ENCODE results near the gene ZBTB48. TPM values are rescaled to one million over a fixed set of nuclear protein-coding genes. Genes with fewer than 3 reads are reported as not detected.

Gene ZBTB48
- total and polyA plus RNA-seq, 11 donors, result 6.4 to 23.1 (median 12.1) TPM

DNA sequence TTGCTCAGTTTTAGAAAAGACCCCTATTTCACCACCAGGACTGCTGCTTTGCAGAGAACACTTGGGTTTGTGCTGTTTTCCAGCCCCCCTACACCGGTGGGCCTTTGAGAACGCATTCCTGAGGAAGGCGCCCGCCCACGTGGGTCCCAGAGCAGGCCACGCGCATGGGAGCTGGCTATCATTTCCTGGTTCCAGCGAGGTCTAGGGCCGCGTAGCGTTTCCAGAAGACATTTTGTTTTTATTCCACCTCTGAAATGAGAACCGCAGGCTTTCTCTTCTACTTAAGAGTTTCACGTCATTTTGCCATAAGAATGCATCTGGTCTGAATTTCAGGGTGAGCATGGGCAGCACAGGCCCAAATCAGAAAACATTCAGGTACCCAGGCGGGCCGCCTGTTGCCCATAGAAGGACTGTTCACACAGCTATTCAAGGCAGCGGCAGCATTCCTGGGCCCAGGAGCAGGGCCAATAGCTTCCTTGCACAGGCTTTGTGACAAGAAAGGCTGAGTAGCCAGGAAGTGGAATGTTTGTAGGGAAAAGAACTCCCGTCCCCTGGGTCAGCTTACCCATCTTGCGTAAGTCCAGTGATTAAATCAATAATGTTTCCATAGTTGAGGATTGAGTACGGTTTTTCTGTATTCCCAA is 24.2 kb downstream of the ZBTB48 start:
- peak; percentile 81 to 88 (median 82) for DNase-seq
- WGBS, 4 donors, result 5 to 18% (median 11%) methylated on average over 19 of the region's 19 CpGs

DNA sequence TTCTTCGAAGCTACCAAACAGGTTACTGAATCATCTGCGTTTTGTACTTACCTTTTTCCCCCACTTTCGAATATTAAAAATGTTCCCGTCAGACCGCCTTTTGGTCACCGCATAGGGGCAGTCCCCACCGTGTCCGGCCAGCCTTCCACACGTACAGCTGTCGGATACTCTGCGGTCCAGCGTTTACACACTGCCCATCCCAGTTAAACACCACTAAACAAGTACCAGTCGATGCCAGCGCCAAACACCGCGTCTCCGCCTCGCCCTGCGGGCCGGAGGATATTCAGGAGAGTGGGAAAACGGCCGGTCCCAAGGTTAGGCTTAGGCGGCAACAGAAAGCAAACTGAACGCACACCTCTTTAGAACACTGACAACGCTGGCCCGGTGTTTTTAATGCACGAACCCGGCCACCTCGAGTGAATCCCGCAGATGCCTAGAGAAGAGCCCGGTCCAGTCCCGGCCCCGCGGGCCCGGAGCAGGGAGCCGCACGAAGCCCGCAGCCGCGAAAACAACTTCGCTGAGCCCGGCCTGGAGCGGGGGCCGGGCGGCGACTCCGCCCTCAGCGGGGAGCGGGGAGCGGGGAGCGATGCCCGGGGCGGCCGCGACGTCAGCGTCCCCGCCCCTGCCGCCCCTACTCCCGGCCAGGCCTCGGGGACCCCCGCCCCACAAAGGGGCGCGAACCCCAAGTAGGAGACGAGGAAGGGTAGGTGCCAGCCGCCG is 33.0 kb downstream of the ZBTB48 start:
- Histone ChIP-seq H3K4me1 (peaks cover 0 to 41% (median 20%) of the 10 kb centered on the region in 12 donors), H3K27ac (peak overlapping the region; percentile 90 to 99 (median 98)), H3K27me3 (no peaks in the 10 kb centered on the region), H3K36me3 (peaks cover 0 to 12% (median 0%) of the 10 kb centered on the region in 9 donors), H3K9me3 (no peaks in the 10 kb centered on the region), H3K4me3 (peak overlapping the region; percentile 68 to 100 (median 96))
- WGBS, 4 donors, result 0% methylated on average over 29 to 67 of the region's 67 CpGs
- ATAC-seq (peak; percentile 20 to 69 (median 56)), DNase-seq (peak; percentile 43 to 70 (median 63))
- intact Hi-C loops (cut with DNase I), result loop anchor here in 2 of 10 donors (1.0 to 5.0 kb wide), 3 partner anchors 8 to 174 kb away; partner anchors contain the start of genes CAMTA1 (in 1 of the 2) and KLHL21 (in 1 of the 2)
- peak in 1 of 2 donors; percentile 55 for TF ChIP-seq POLR2A (IDR thresholded peaks at IDR 0.05)
- TF ChIP-seq, protein P1, sequence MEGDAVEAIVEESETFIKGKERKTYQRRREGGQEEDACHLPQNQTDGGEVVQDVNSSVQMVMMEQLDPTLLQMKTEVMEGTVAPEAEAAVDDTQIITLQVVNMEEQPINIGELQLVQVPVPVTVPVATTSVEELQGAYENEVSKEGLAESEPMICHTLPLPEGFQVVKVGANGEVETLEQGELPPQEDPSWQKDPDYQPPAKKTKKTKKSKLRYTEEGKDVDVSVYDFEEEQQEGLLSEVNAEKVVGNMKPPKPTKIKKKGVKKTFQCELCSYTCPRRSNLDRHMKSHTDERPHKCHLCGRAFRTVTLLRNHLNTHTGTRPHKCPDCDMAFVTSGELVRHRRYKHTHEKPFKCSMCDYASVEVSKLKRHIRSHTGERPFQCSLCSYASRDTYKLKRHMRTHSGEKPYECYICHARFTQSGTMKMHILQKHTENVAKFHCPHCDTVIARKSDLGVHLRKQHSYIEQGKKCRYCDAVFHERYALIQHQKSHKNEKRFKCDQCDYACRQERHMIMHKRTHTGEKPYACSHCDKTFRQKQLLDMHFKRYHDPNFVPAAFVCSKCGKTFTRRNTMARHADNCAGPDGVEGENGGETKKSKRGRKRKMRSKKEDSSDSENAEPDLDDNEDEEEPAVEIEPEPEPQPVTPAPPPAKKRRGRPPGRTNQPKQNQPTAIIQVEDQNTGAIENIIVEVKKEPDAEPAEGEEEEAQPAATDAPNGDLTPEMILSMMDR (IDR thresholded peaks at IDR 0.05), result peak in 2 of 12 donors; percentile 12 to 25

More for the DNA sequence above, 24.2 kb downstream of the ZBTB48 start:
- Histone ChIP-seq H3K27me3 (no peaks in the 10 kb centered on the region), H3K36me3 (peaks cover 0 to 4% (median 2%) of the 10 kb centered on the region in 9 donors), H3K4me1 (peaks cover 16 to 50% (median 41%) of the 10 kb centered on the region in 12 donors), H3K4me3 (peak overlapping the region in 11 of 12 donors; percentile 72 to 96 (median 90)), H3K27ac (peak overlapping the region; percentile 92 to 100 (median 99)), H3K9me3 (no peaks in the 10 kb centered on the region)
- intact Hi-C loops (cut with DNase I), result loop anchor here in 2 of 10 donors (1.0 to 5.0 kb wide), 3 partner anchors 8 to 98 kb away; partner anchors contain the start of genes DNAJC11 (in 1 of the 2) and THAP3 (in 1 of the 2)
- TF ChIP-seq, protein P1 (IDR thresholded peaks at IDR 0.05), result peak in 1 of 12 donors; percentile 8
- TF ChIP-seq POLR2A (IDR thresholded peaks at IDR 0.05), result peak in 1 of 2 donors; percentile 31
- peak; percentile 9 to 64 (median 38) for ATAC-seq

DNA sequence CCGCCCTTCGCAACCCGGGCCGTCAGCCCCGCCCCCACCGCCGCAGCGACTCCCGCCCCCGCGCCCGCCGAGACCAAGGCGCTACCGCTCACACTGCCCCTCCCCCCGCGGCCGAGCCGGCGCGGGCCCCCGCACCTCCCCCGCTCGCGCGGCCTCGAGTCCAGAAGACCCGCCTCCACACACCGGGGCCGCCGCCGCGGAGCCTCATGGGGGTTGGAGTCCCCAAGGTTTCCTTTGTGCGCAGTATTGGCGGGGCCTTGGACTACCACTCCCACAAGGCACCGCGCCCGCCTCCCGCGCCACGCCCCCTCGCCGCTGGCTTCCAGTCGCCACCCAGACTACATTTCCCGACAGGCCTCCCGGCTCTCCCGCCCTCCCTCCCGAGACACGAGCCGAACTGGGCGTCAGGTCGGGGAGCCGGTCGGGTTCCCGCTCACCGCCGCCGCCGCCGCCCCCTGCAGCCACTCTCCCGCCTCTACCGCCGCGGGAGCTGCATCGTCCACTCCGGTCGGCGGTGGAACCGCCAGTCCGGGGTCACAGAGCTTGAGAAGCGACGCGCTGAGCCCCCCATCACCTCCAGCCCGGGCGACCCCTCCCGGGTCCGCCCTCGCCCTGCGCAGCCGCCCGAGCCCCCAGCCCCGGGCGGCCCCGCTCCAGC is 33.7 kb downstream of the ZBTB48 start, which contains the start of gene PHF13:
PHF13 (plus strand) TSS at position 371 of the 658 bp plus-strand sequence. CDS start 336 bp downstream, outside the sequence.
- peak in 1 of 2 donors; percentile 49 for TF ChIP-seq POLR2A (IDR thresholded peaks at IDR 0.05)
- TF ChIP-seq, protein P1 (IDR thresholded peaks at IDR 0.05), result peak in 1 of 12 donors; percentile 5
- no peaks in the 10 kb centered on the region for H3K27me3 ChIP-seq
- H3K27ac ChIP-seq, result peak within 1 kb of the TSS; percentile 90 to 99 (median 98)
- H3K4me3 ChIP-seq, result peak within 1 kb of the TSS; percentile 68 to 100 (median 96)
- H3K4me1 ChIP-seq, result peaks cover 0 to 41% (median 20%) of the 10 kb centered on the region in 12 donors
- WGBS, 4 donors, result 0 to 1% (median 0%) methylated on average over 4 to 84 of the region's 84 CpGs
- intact Hi-C loops (cut with DNase I), result loop anchor here in 1 of 10 donors (5.0 kb wide), 1 partner anchor 174 kb away; the partner anchor contains the start of gene CAMTA1
- no peaks in the 10 kb centered on the region for H3K9me3 ChIP-seq
- peaks cover 0 to 19% (median 0%) of the 10 kb centered on the region in 9 donors for H3K36me3 ChIP-seq
- peak; percentile 96 to 100 (median 99) for ATAC-seq
- DNase-seq, result peak; percentile 99 to 100 (median 100)

Data from heart left ventricle (tissue), 16 donors.